NB4 (cell line): ENCODE measurements around the gene GRM8.
"Not testable (repeated sequence)": the region's sequence is repeated elsewhere in the genome, so short reads cannot be mapped to it uniquely, and the experiment has no call there.

ENCODE experiments used
- DNase-seq: peaks from one replicate; pipeline ENCODE4 v3.0.0; 2010; ENCODE audit warnings: low read depth
- H3K4me3 ChIP-seq: one replicate; pipeline ENCODE4 v1.5.1; 2011; ENCODE audit warnings: mild to moderate bottlenecking, low read depth, low read length, moderate library complexity
- CTCF ChIP-seq: IDR thresholded peaks from one replicate; pipeline ENCODE4 v1.5.1; 2012; ENCODE audit warnings: low read depth, low read length
- MAX ChIP-seq: IDR thresholded peaks from 2 replicates; pipeline ENCODE4 v1.6.1; 2011; ENCODE audit warnings: low read depth, low read length
- MYC ChIP-seq: IDR thresholded peaks from 2 replicates; pipeline ENCODE4 v1.6.1; 2011; ENCODE audit warnings: low read depth, low read length
- POLR2A ChIP-seq: IDR thresholded peaks from 2 replicates; pipeline ENCODE4 v1.6.1; 2011; ENCODE audit warnings: mild to moderate bottlenecking; ENCODE audit not compliant: insufficient read length; ENCODE audit errors: extremely low read depth

GRM8 gene

GRCh38 chr7:126686474-126686873, 566.3 kb downstream of the GRM8 start:
- TF ChIP-seq MAX (no peak), MYC (no peak), CTCF (no peak)
- H3K4me3 ChIP-seq: no peak overlapping the region
- DNase-seq: no peak

GRCh38 chr7:126685596-126685995, 567.1 kb downstream of the GRM8 start:
- H3K4me3 ChIP-seq: no peak overlapping the region
- no peak for DNase-seq
- no peak for TF ChIP-seq MAX
- TF ChIP-seq POLR2A: no peak
- no peak for TF ChIP-seq CTCF
- no peak for TF ChIP-seq MYC

- DNase-seq: no peak
- TF ChIP-seq CTCF: no peak
- TF ChIP-seq MYC: no peak
- no peak for TF ChIP-seq POLR2A
- no peak for TF ChIP-seq MAX
- H3K4me3 ChIP-seq: no peak overlapping the region
Observed at GRCh38 chr7:126685018-126685573, 567.6 kb downstream of the GRM8 start.

GRCh38 chr7:126682176-126682575, 570.6 kb downstream of the GRM8 start:
- no peak overlapping the region for H3K4me3 ChIP-seq
- no peak for TF ChIP-seq POLR2A
- TF ChIP-seq MYC: no peak
- TF ChIP-seq MAX: no peak
- TF ChIP-seq CTCF: no peak
- no peak for DNase-seq

GRCh38 chr7:126668762-126669161, 584.0 kb downstream of the GRM8 start:
- DNase-seq, H3K4me3 ChIP-seq: not testable (repeated sequence)

- H3K4me3 ChIP-seq: no peak overlapping the region
- DNase-seq: no peak
- no peak for TF ChIP-seq POLR2A
- TF ChIP-seq MAX: no peak
- no peak for TF ChIP-seq MYC
- TF ChIP-seq CTCF: no peak
Observed at GRCh38 chr7:126668367-126668752, 584.4 kb downstream of the GRM8 start.
